Uterus (tissue), 4 donors: Measurements from ENCODE around the gene DNAH11. TPM values are rescaled to one million over a fixed set of nuclear protein-coding genes. Genes with fewer than 3 reads are reported as not detected.
"Not testable (repeated sequence)": the region's sequence is repeated elsewhere in the genome, so short reads cannot be mapped to it uniquely, and the experiment has no call there.

Source experiments
- DNase-seq, 2 donors: peaks; one replicate each; pipeline ENCODE4 v3.0.0-alpha.2; 2019 to 2020
- H3K27ac ChIP-seq, 2 donors: fragments of 200-600 bp; sonication (generic); 1 replicate in 1 of 2; 2 replicates in 1 of 2; pipeline ENCODE4 v1.5.1; 2016 to 2018
- H3K27me3 ChIP-seq, 2 donors: fragments of 200-600 bp; sonication (generic); one replicate each; pipeline ENCODE4 v1.5.1; 2018 to 2019; ENCODE audit warnings: control low read depth in 1 of 2
- H3K36me3 ChIP-seq, 2 donors: fragments of 200-600 bp; sonication (generic); one replicate each; pipeline ENCODE4 v1.5.1; 2019; ENCODE audit warnings: control low read depth in 1 of 2
- H3K4me1 ChIP-seq, 2 donors: fragments of 200-600 bp; sonication (generic); one replicate each; pipeline ENCODE4 v1.5.1; 2018 to 2019; ENCODE audit warnings: control low read depth in 1 of 2
- H3K4me3 ChIP-seq, 2 donors: fragments of 200-600 bp; sonication (generic); 1 replicate in 1 of 2; 2 replicates in 1 of 2; pipeline ENCODE4 v1.5.1; 2018 to 2019; ENCODE audit warnings: mild to moderate bottlenecking in 1 of 2
- H3K9me3 ChIP-seq, 2 donors: fragments of 200-600 bp; sonication (generic); one replicate each; pipeline ENCODE4 v1.5.1; 2019; ENCODE audit warnings: control low read depth in 1 of 2
- POLR2A ChIP-seq, 2 donors: fragments of 450-650 bp; IDR thresholded peaks; one replicate each; pipeline ENCODE4 v1.6.1; 2016; ENCODE audit warnings: antibody characterized with exemption in 2 of 2, mild to moderate bottlenecking in 1 of 2, moderate library complexity in 1 of 2
- intact Hi-C: fragments of 100-400 bp; cut with DNase I; formaldehyde crosslinking; loops from one replicate; pipeline ENCODE4 v1.15.1; 2023; ENCODE audit warnings: low total_unique reads
- total RNA-seq, 4 donors: library from RNA; depleted of rRNA in 3 of 4; stranded (reverse); fragments of >200 nt in 3 of 4; gene quantifications; one replicate each; pipeline versions ENCODE4 v1.1.0 to v1.2.4, GENCODE V29; 2014 to 2023
- TF ChIP-seq, protein P1 (sequence below), 4 experiments: fragments of 200-600 bp in 2 of 4; fragments of 450-650 bp in 2 of 4; sonication (generic) in 2 of 4; IDR thresholded peaks; one replicate each; pipeline ENCODE4 v1.5.1; 2016 to 2019; ENCODE audit warnings: antibody characterized with exemption in 4 of 4, mild to moderate bottlenecking in 2 of 4, moderate library complexity in 1 of 4
- donor health status: DM: yes; HTN: yes; CAD: no.

The DNAH11 gene
- total RNA-seq, 4 donors from 2014 or later, result 0.26 to 6.8 (median 1.5) TPM

GRCh38 chr7:21675255-21675654 lies 132.4 kb downstream of the DNAH11 start:
- no peak overlapping the region for H3K27ac ChIP-seq
- H3K9me3 ChIP-seq, result peaks cover 0 to 4% of the 10 kb centered on the region in 2 donors
- H3K4me3 ChIP-seq, result no peak overlapping the region
- intact Hi-C loops, result no loop called here
- TF ChIP-seq, protein P1, sequence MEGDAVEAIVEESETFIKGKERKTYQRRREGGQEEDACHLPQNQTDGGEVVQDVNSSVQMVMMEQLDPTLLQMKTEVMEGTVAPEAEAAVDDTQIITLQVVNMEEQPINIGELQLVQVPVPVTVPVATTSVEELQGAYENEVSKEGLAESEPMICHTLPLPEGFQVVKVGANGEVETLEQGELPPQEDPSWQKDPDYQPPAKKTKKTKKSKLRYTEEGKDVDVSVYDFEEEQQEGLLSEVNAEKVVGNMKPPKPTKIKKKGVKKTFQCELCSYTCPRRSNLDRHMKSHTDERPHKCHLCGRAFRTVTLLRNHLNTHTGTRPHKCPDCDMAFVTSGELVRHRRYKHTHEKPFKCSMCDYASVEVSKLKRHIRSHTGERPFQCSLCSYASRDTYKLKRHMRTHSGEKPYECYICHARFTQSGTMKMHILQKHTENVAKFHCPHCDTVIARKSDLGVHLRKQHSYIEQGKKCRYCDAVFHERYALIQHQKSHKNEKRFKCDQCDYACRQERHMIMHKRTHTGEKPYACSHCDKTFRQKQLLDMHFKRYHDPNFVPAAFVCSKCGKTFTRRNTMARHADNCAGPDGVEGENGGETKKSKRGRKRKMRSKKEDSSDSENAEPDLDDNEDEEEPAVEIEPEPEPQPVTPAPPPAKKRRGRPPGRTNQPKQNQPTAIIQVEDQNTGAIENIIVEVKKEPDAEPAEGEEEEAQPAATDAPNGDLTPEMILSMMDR (IDR thresholded peaks at IDR 0.05), result no peak
- no peak for TF ChIP-seq POLR2A (IDR thresholded peaks at IDR 0.05)
- no peaks in the 10 kb centered on the region for H3K4me1 ChIP-seq
- H3K36me3 ChIP-seq, result no peaks in the 10 kb centered on the region
- no peaks in the 10 kb centered on the region for H3K27me3 ChIP-seq
- no peak for DNase-seq

DNA sequence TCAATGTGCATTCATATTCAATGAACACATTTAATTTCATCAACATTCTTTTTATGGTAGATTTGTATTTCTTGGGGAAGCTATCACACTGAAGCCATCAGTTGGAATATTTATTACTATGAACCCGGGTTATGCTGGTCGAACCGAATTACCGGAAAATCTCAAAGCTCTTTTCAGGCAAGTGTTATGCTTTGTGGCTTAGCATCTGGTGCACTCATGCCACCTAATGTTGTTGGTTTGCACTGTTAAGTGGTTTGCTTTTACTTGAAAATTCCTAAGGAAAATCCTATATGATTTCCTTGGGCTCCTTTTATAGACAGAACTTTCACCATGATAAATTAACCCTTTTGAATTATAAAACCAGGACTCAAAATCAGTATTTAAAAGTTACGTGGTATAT lies 147.9 kb downstream of the DNAH11 start:
- no peak overlapping the region for H3K4me3 ChIP-seq
- H3K4me1 ChIP-seq, result no peaks in the 10 kb centered on the region
- no peaks in the 10 kb centered on the region for H3K9me3 ChIP-seq
- no peaks in the 10 kb centered on the region for H3K27me3 ChIP-seq
- H3K27ac ChIP-seq, result no peak overlapping the region
- TF ChIP-seq, protein P1 (IDR thresholded peaks at IDR 0.05), result no peak
- no peak for TF ChIP-seq POLR2A (IDR thresholded peaks at IDR 0.05)
- DNase-seq, result no peak
- no peaks in the 10 kb centered on the region for H3K36me3 ChIP-seq
- intact Hi-C loops, result no loop called here

- H3K4me1 ChIP-seq, H3K27ac ChIP-seq, H3K4me3 ChIP-seq, H3K9me3 ChIP-seq, H3K36me3 ChIP-seq, H3K27me3 ChIP-seq, intact Hi-C loops, DNase-seq: not testable (repeated sequence)
Observed at GRCh38 chr7:21691146-21691545, 148.3 kb downstream of the DNAH11 start.

DNA sequence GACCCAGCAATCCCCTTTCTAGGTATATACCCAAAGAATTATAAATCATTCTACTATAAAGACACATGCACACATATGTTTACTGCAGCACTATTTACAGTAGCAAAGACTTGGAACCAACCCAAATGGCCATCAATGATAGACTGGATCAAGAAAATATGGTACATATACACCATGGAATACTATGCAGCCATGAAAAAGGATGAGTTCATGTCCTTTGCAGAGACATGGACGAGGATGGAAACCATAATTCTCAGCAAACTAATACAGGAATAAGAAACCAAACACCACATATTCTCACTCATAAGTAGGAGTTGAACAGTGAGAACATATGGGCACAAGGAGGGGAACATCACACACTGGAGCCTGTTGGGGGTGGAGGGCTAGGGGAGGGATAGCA lies 157.7 kb downstream of the DNAH11 start:
- H3K4me3 ChIP-seq, intact Hi-C loops, H3K4me1 ChIP-seq, H3K9me3 ChIP-seq, H3K27ac ChIP-seq, H3K36me3 ChIP-seq, H3K27me3 ChIP-seq, DNase-seq: not testable (repeated sequence)

DNA sequence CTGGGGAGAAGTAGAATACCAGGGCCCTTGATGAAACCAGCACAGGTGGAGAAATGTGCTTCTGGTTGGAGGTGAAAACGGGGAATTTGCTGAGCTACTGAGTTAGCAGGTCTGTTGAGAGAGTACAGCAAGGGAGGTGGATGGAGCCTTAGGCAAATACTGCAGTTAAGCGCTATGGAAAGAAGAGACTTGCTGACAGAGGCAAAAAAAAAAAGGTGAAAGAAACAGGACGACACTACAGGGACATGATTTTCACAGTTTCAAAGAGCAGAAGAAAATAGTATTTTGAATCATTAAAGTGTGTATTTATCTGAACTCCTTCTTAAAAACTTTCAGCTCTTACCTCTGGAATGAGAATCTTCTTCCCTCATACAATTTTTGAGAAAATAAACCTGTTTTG lies 159.5 kb downstream of the DNAH11 start:
- TF ChIP-seq, protein P1 (IDR thresholded peaks at IDR 0.05), result no peak
- no peak for TF ChIP-seq POLR2A (IDR thresholded peaks at IDR 0.05)
- intact Hi-C loops, result no loop called here
- H3K27ac ChIP-seq, result no peak overlapping the region

GRCh38 chr7:21704359-21704758 lies 161.5 kb downstream of the DNAH11 start:
- Histone ChIP-seq H3K27me3 (no peaks in the 10 kb centered on the region), H3K4me1 (no peaks in the 10 kb centered on the region), H3K27ac (no peak overlapping the region), H3K4me3 (no peak overlapping the region), H3K36me3 (no peaks in the 10 kb centered on the region), H3K9me3 (no peaks in the 10 kb centered on the region)
- DNase-seq, result no peak
- intact Hi-C loops, result no loop called here
- TF ChIP-seq POLR2A (IDR thresholded peaks at IDR 0.05), result no peak
- TF ChIP-seq, protein P1 (IDR thresholded peaks at IDR 0.05), result no peak

More for the DNA sequence above, 159.5 kb downstream of the DNAH11 start:
- Histone ChIP-seq H3K4me3 (no peak overlapping the region), H3K36me3 (no peaks in the 10 kb centered on the region), H3K4me1 (no peaks in the 10 kb centered on the region), H3K9me3 (no peaks in the 10 kb centered on the region), H3K27me3 (no peaks in the 10 kb centered on the region)
- no peak for DNase-seq
